ENCODE measurements around the gene DNAJB8.

DNAJB8 gene

DNA sequence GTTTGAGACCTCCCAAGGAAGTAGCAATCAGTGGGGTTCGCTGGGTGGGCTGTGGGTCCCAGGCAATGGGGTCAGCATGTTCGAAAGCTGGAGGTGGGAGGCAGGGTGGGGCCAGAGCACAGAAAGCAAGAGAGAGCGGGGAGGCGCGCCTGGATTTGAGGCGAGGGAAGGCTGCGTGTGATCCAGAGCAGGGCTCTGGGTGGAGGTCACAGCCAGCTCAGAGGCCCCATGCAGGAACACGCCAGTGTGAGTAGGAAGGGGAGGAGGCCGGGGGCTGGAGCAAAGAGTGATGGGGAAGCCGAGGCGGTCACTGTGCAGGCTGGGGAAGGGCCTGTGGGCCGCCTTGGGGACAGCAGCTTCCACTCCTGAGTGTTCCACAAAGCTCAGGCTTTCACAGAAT, 8.8 kb downstream of the DNAJB8 start:
- TF ChIP-seq, protein P1, sequence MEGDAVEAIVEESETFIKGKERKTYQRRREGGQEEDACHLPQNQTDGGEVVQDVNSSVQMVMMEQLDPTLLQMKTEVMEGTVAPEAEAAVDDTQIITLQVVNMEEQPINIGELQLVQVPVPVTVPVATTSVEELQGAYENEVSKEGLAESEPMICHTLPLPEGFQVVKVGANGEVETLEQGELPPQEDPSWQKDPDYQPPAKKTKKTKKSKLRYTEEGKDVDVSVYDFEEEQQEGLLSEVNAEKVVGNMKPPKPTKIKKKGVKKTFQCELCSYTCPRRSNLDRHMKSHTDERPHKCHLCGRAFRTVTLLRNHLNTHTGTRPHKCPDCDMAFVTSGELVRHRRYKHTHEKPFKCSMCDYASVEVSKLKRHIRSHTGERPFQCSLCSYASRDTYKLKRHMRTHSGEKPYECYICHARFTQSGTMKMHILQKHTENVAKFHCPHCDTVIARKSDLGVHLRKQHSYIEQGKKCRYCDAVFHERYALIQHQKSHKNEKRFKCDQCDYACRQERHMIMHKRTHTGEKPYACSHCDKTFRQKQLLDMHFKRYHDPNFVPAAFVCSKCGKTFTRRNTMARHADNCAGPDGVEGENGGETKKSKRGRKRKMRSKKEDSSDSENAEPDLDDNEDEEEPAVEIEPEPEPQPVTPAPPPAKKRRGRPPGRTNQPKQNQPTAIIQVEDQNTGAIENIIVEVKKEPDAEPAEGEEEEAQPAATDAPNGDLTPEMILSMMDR (IDR thresholded peaks at IDR 0.05; ENCODE audit: low read depth, low read length) = no peak
- H3K4me3 ChIP-seq (ENCODE audit: low read depth, low read length) = no peak overlapping the region

- no peak overlapping the region for H3K4me3 ChIP-seq (ENCODE audit: low read depth, low read length)
- TF ChIP-seq, protein P1 (IDR thresholded peaks at IDR 0.05; ENCODE audit: low read depth, low read length) = no peak
Measured at GRCh38 chr3:128456776-128457715, 9.6 kb downstream of the DNAJB8 start.

GRCh38 chr3:128455786-128456748, 10.6 kb downstream of the DNAJB8 start:
- TF ChIP-seq, protein P1 (IDR thresholded peaks at IDR 0.05; ENCODE audit: low read depth, low read length) = no peak
- no peak overlapping the region for H3K4me3 ChIP-seq (ENCODE audit: low read depth, low read length)

DNA sequence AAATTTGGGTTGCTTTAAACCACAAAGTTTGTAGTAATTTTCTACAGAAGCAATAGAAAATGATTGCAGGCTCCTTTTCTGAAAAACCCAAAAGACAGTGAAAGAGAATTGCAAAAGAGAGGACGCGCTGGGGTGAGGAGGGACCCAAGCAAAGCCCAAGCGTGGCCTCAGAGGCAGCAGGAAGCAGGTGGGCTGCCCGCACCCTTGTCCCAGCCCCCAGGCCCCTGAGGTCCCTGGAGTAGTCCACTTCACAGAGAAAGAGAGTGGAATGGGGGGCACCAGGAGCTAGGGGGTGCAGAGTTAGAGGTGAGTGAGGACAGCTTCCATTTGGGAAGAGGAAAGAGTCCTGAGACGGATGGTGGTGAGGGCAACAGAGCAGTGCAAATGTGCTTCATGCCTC, 11.6 kb downstream of the DNAJB8 start:
- H3K4me3 ChIP-seq (ENCODE audit: low read depth, low read length) = no peak overlapping the region
- TF ChIP-seq, protein P1 (IDR thresholded peaks at IDR 0.05; ENCODE audit: low read depth, low read length) = no peak

DNA sequence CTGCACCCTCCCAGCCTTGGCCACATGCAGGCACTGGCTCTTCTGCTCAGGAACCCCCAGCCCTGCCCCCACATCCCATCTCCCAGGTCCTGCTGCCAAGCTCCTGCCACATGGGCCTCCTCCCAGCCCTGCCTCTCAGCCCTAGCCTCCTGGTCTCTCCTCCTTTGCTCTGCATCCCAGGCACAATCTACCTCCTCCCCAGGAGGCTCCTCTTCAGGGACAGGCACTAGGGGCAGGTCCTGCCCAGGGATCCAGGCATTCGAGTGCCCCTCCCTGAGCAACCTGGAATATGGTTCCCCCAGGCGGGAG, 12.4 kb downstream of the DNAJB8 start:
- TF ChIP-seq, protein P1 (IDR thresholded peaks at IDR 0.05; ENCODE audit: low read depth, low read length) = no peak
- no peak overlapping the region for H3K4me3 ChIP-seq (ENCODE audit: low read depth, low read length)

DNA sequence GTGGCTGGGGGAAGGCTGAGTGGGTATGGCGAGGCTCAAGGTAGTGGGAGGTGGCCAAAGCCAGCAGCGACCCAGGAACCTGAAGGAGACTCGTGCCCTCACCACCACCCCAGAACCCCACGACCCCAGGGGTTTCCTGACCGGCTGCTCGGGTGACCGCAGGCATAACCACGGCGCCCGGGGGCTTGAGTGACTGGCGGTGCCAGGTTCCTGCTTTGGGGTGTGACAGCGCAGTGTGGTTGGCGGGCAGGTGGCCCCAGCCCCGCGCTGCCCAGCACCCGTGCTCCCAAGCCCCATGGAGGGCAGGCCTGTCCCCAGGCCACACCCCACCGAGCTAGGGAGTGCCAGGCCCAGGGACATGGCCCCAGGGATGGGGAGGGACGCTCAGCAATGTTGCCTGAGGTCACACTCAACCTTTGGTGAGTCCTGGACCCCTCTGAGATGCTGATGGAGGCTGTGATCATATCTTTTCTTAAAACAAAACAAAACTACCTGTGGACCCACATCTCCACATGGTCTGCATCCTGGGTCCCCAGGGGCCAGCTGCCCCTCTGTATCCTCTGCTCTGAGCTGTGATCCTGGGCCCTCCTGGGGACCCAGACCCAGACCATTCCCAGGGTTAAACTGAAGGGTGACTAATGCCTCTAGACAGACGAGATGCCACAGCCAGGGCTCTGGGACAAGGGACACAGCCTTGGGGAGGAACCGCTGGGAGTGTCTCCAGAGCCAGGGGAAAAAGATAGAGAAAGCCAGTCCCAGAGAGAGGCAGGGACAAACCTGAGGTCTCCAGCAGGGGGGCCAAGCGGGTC, 13.0 kb downstream of the DNAJB8 start:
- no peak overlapping the region for H3K4me3 ChIP-seq (ENCODE audit: low read depth, low read length)
- TF ChIP-seq, protein P1 (IDR thresholded peaks at IDR 0.05; ENCODE audit: low read depth, low read length) = no peak
